GM23248 (cell line): ENCODE measurements around the gene NKAIN2. TPM values are rescaled to one million over a fixed set of nuclear protein-coding genes. Genes with fewer than 3 reads are reported as not detected.

Source experiments
- DNase-seq: peaks from one replicate; pipeline ENCODE4 v3.0.0-alpha.2; 2015
- H2AFZ ChIP-seq: fragments of 200-600 bp; sonication (generic); 2 replicates; pipeline ENCODE4 v1.6.1; 2016; ENCODE audit warnings: antibody characterized with exemption
- H3F3A ChIP-seq: fragments of 200-600 bp; sonication (generic); 2 replicates; pipeline ENCODE4 v1.6.1; 2016; ENCODE audit warnings: mild to moderate bottlenecking, antibody characterized with exemption, mixed run types; ENCODE audit not compliant: insufficient read depth
- H3K27ac ChIP-seq: fragments of 200-600 bp; sonication (generic); 2 replicates; pipeline ENCODE4 v1.5.1; 2016; ENCODE audit warnings: mild to moderate bottlenecking
- H3K27me3 ChIP-seq: fragments of 200-600 bp; sonication (generic); replicated peaks from 2 replicates; pipeline ENCODE4 v1.6.1; 2016; ENCODE audit warnings: mild to moderate bottlenecking; ENCODE audit not compliant: insufficient read depth
- H3K36me3 ChIP-seq: fragments of 200-600 bp; sonication (generic); 2 replicates; pipeline ENCODE4 v1.6.1; 2016; ENCODE audit warnings: low read depth, mild to moderate bottlenecking
- H3K4me1 ChIP-seq: fragments of 200-600 bp; sonication (generic); 2 replicates; pipeline ENCODE4 v1.6.1; 2016; ENCODE audit warnings: mild to moderate bottlenecking; ENCODE audit not compliant: insufficient read depth
- H3K4me2 ChIP-seq: fragments of 200-600 bp; sonication (generic); one replicate; pipeline ENCODE4 v1.6.1; 2016; ENCODE audit warnings: mild to moderate bottlenecking; ENCODE audit not compliant: unreplicated experiment
- H3K4me3 ChIP-seq: fragments of 200-600 bp; sonication (generic); 2 replicates; pipeline ENCODE4 v1.5.1; 2016; ENCODE audit warnings: mild to moderate bottlenecking
- H3K79me2 ChIP-seq: fragments of 200-600 bp; sonication (generic); 2 replicates; pipeline ENCODE4 v1.6.1; 2016; ENCODE audit warnings: mild to moderate bottlenecking; ENCODE audit not compliant: insufficient read depth
- H3K9ac ChIP-seq: fragments of 200-600 bp; sonication (generic); 2 replicates; pipeline ENCODE4 v1.6.1; 2016; ENCODE audit warnings: mild to moderate bottlenecking
- H3K9me2 ChIP-seq: fragments of 200-600 bp; sonication (generic); 2 replicates; pipeline ENCODE4 v1.6.1; 2016; ENCODE audit warnings: mixed run types, mild to moderate bottlenecking, moderate library complexity; ENCODE audit not compliant: insufficient read depth
- H3K9me3 ChIP-seq: fragments of 200-600 bp; sonication (generic); one replicate; pipeline ENCODE4 v1.6.1; 2017; ENCODE audit warnings: low read depth
- H4K20me1 ChIP-seq: fragments of 200-600 bp; sonication (generic); 2 replicates; pipeline ENCODE4 v1.6.0; 2016; ENCODE audit not compliant: insufficient read depth
- EZH2 ChIP-seq: fragments of 200-600 bp; sonication (generic); IDR thresholded peaks from 2 replicates; pipeline ENCODE4 v1.6.1; 2018; ENCODE audit warnings: antibody characterized with exemption, mild to moderate bottlenecking; ENCODE audit not compliant: insufficient read depth, poor library complexity, severe bottlenecking
- EZH2phosphoT487 ChIP-seq: fragments of 200-600 bp; sonication (generic); IDR thresholded peaks from 2 replicates; pipeline ENCODE4 v1.6.1; 2018; ENCODE audit warnings: antibody characterized with exemption, moderate library complexity, mild to moderate bottlenecking, low read depth; ENCODE audit not compliant: insufficient read depth
- WGBS, 2 experiments: methylation state at CpG; one replicate each; pipeline ENCODE4 v1.1.6; 2015 to 2017; ENCODE audit warnings: low lambda C conversion rate in 2 of 2, low coverage in 1 of 2; ENCODE audit errors: missing lambda C conversion rate in 2 of 2; 5-methylcytosine and 5-hydroxymethylcytosine counted together
- in situ Hi-C: fragments of 300-500 bp; cut with MboI; formaldehyde crosslinking; loops from 2 replicates; pipeline ENCODE4 v1.15.0; 2020
- polyA plus RNA-seq: library from polyadenylated mRNA; unstranded; fragments of >200 nt; fragmentation: Nextera tagmentation; extraction: Ambion mirVana; gene quantifications from 2 replicates; pipeline ENCODE4 v1.2.1, GENCODE V29; 2016
- total RNA-seq: library from RNA; depleted of rRNA; stranded (reverse); fragments of >200 nt; shearing (Covaris generic); gene quantifications from 2 replicates; pipeline ENCODE4 v1.2.3, GENCODE V29; 2014

Gene NKAIN2
- total and polyA plus RNA-seq, 2 experiments from 2014 or later: not detected

GRCh38 chr6:124823240-124824111 lies 1019.8 kb downstream of the NKAIN2 start:
- in situ Hi-C loops: no loop called here
- no peaks in the 10 kb centered on the region for H4K20me1 ChIP-seq

GRCh38 chr6:124825564-124825963 lies 1021.9 kb downstream of the NKAIN2 start:
- no peak for TF ChIP-seq EZH2
- TF ChIP-seq EZH2phosphoT487: no peak
- H3K4me3 ChIP-seq: no peak overlapping the region
- 59 to 63% methylated on average over 2 of the region's 2 CpGs for WGBS, 2 experiments
- H3K79me2 ChIP-seq: no peaks in the 10 kb centered on the region
- no peak overlapping the region for H3K4me2 ChIP-seq
- no peaks in the 10 kb centered on the region for H3K9me3 ChIP-seq
- no peaks in the 10 kb centered on the region for H4K20me1 ChIP-seq
- no peaks in the 10 kb centered on the region for H3K36me3 ChIP-seq
- no peaks in the 10 kb centered on the region for H3K9me2 ChIP-seq
- H2AFZ ChIP-seq: no peak overlapping the region
- H3K9ac ChIP-seq: no peak overlapping the region
- no peak overlapping the region for H3K27ac ChIP-seq
- H3K4me1 ChIP-seq: no peaks in the 10 kb centered on the region
- DNase-seq: no peak
- in situ Hi-C loops: no loop called here
- H3F3A ChIP-seq: no peaks in the 10 kb centered on the region
- H3K27me3 ChIP-seq: no peaks in the 10 kb centered on the region

More at GRCh38 chr6:124823240-124824111, 1019.8 kb downstream of the NKAIN2 start:
- H3F3A ChIP-seq: no peaks in the 10 kb centered on the region
- no peaks in the 10 kb centered on the region for H3K36me3 ChIP-seq
- TF ChIP-seq EZH2phosphoT487 (no peak), EZH2 (no peak)
- no peaks in the 10 kb centered on the region for H3K9me2 ChIP-seq
- WGBS, 2 experiments: 57 to 63% methylated on average over 14 of the region's 14 CpGs
- H3K4me3 ChIP-seq: no peak overlapping the region
- DNase-seq: no peak
- no peaks in the 10 kb centered on the region for H3K27me3 ChIP-seq
- H3K9ac ChIP-seq: no peak overlapping the region
- H2AFZ ChIP-seq: no peak overlapping the region
- no peak overlapping the region for H3K4me2 ChIP-seq
- no peaks in the 10 kb centered on the region for H3K79me2 ChIP-seq
- H3K9me3 ChIP-seq: no peaks in the 10 kb centered on the region
- no peak overlapping the region for H3K27ac ChIP-seq
- H3K4me1 ChIP-seq: no peaks in the 10 kb centered on the region

- 86 to 93% methylated on average over 1 of the region's 1 CpG for WGBS, 2 experiments
- in situ Hi-C loops: no loop called here
These were observed 1026.2 kb downstream of the NKAIN2 start for GRCh38 chr6:124829822-124830221.

GRCh38 chr6:124830506-124830905 lies 1026.8 kb downstream of the NKAIN2 start:
- Histone ChIP-seq H3K9ac (no peak overlapping the region), H3K9me2 (no peaks in the 10 kb centered on the region), H3K36me3 (no peaks in the 10 kb centered on the region), H3K4me2 (no peak overlapping the region), H3K27ac (no peak overlapping the region), H3K79me2 (no peaks in the 10 kb centered on the region), H4K20me1 (no peaks in the 10 kb centered on the region), H2AFZ (no peak overlapping the region), H3K4me1 (no peaks in the 10 kb centered on the region), H3K4me3 (no peak overlapping the region), H3K9me3 (no peaks in the 10 kb centered on the region), H3K27me3 (no peaks in the 10 kb centered on the region), H3F3A (no peaks in the 10 kb centered on the region)
- in situ Hi-C loops: no loop called here
- no peak for DNase-seq
- no peak for TF ChIP-seq EZH2
- TF ChIP-seq EZH2phosphoT487: no peak

More at GRCh38 chr6:124829822-124830221, 1026.2 kb downstream of the NKAIN2 start:
- Histone ChIP-seq H3K79me2 (no peaks in the 10 kb centered on the region), H3F3A (no peaks in the 10 kb centered on the region), H3K9me3 (no peaks in the 10 kb centered on the region), H3K4me2 (no peak overlapping the region), H3K27ac (no peak overlapping the region), H3K27me3 (no peaks in the 10 kb centered on the region), H3K9ac (no peak overlapping the region), H4K20me1 (no peaks in the 10 kb centered on the region), H3K36me3 (no peaks in the 10 kb centered on the region), H2AFZ (no peak overlapping the region), H3K4me3 (no peak overlapping the region), H3K9me2 (no peaks in the 10 kb centered on the region), H3K4me1 (no peaks in the 10 kb centered on the region)
- DNase-seq: no peak
- TF ChIP-seq EZH2phosphoT487 (no peak), EZH2 (no peak)
